Mesenchymal stem cell (in vitro differentiated cells and primary cell): ENCODE measurements around the gene SH3RF1.

ENCODE experiments used
- DNase-seq: peaks from one replicate; pipeline ENCODE4 v3.0.0-alpha.2; 2013
- H2AFZ ChIP-seq: one replicate; pipeline ENCODE4 v1.6.1; 2013; ENCODE audit warnings: low read depth, mild to moderate bottlenecking, control low read depth, inconsistent platforms, low read length, moderate library complexity
- H2AK5ac ChIP-seq: 2 replicates; pipeline ENCODE4 v1.6.1; 2013; ENCODE audit warnings: low read length, moderate library complexity, mild to moderate bottlenecking, inconsistent platforms; ENCODE audit not compliant: severe bottlenecking
- H2BK120ac ChIP-seq: one replicate; pipeline ENCODE4 v1.6.1; 2013; ENCODE audit warnings: low read depth, mild to moderate bottlenecking, inconsistent platforms, low read length, moderate library complexity
- H2BK12ac ChIP-seq, 2 experiments: one replicate each; pipeline ENCODE4 v1.6.1; 2013; ENCODE audit warnings: inconsistent platforms in 2 of 2, low read length in 2 of 2, mild to moderate bottlenecking in 2 of 2, moderate library complexity in 2 of 2, control low read depth in 1 of 2
- H2BK15ac ChIP-seq: one replicate; pipeline ENCODE4 v1.6.1; 2013; ENCODE audit warnings: mild to moderate bottlenecking, low read depth, inconsistent platforms; ENCODE audit not compliant: poor library complexity, severe bottlenecking
- H2BK5ac ChIP-seq: 2 replicates; pipeline ENCODE4 v1.6.1; 2013; ENCODE audit warnings: low read depth, mild to moderate bottlenecking, low read length, control low read depth, inconsistent platforms; ENCODE audit not compliant: poor library complexity, severe bottlenecking
- H3K14ac ChIP-seq, 2 experiments: one replicate each; pipeline ENCODE4 v1.6.1; 2013; ENCODE audit warnings: inconsistent platforms in 2 of 2, low read length in 2 of 2, control low read depth in 1 of 2, mild to moderate bottlenecking in 1 of 2, moderate library complexity in 1 of 2
- H3K18ac ChIP-seq, 2 experiments: one replicate each; pipeline ENCODE4 v1.6.1; 2013; ENCODE audit warnings: inconsistent platforms in 2 of 2, low read length in 2 of 2, control low read depth in 1 of 2, low read depth in 1 of 2, mild to moderate bottlenecking in 1 of 2
- H3K23ac ChIP-seq, 2 experiments: one replicate each; pipeline ENCODE4 v1.6.1; 2013; ENCODE audit warnings: inconsistent platforms in 2 of 2, low read length in 2 of 2, mild to moderate bottlenecking in 2 of 2, moderate library complexity in 2 of 2, control low read depth in 1 of 2
- H3K27ac ChIP-seq: 2 replicates; pipeline ENCODE4 v1.5.1; 2013; ENCODE audit warnings: mild to moderate bottlenecking, moderate library complexity, low read length, control low read depth, inconsistent platforms; ENCODE audit not compliant: poor library complexity, severe bottlenecking
- H3K27me3 ChIP-seq, 2 experiments: 2 replicates each; pipeline versions ENCODE4 v1.6.1 to v1.7.0; 2013; ENCODE audit warnings: low read length in 2 of 2, mild to moderate bottlenecking in 2 of 2, moderate library complexity in 2 of 2, control low read depth in 1 of 2, inconsistent platforms in 1 of 2; ENCODE audit not compliant: control insufficient read depth in 1 of 2, insufficient read depth in 1 of 2
- H3K36me3 ChIP-seq, 2 experiments: 2 replicates each; pipeline versions ENCODE4 v1.6.1 to v1.7.0; 2013; ENCODE audit warnings: low read length in 2 of 2, control low read depth in 1 of 2, inconsistent platforms in 1 of 2, low read depth in 1 of 2, mild to moderate bottlenecking in 1 of 2; ENCODE audit not compliant: insufficient read depth in 2 of 2, control insufficient read depth in 1 of 2
- H3K4ac ChIP-seq, 2 experiments: one replicate each; pipeline ENCODE4 v1.6.1; 2013; ENCODE audit warnings: inconsistent platforms in 2 of 2, low read length in 2 of 2, mild to moderate bottlenecking in 2 of 2, moderate library complexity in 2 of 2, control low read depth in 1 of 2, low read depth in 1 of 2
- H3K4me1 ChIP-seq: 2 replicates; pipeline ENCODE4 v1.6.1; 2013; ENCODE audit warnings: low read depth, low read length, control low read depth; ENCODE audit not compliant: control insufficient read depth, insufficient read depth
- H3K4me2 ChIP-seq: 2 replicates; pipeline ENCODE4 v1.6.1; 2013; ENCODE audit warnings: low read length, mild to moderate bottlenecking, inconsistent platforms; ENCODE audit not compliant: poor library complexity, severe bottlenecking
- H3K4me3 ChIP-seq, 2 experiments: 2 replicates each; pipeline versions ENCODE4 v1.5.1 to v1.7.0; 2013; ENCODE audit warnings: low read length in 2 of 2, mild to moderate bottlenecking in 2 of 2, control low read depth in 1 of 2, low read depth in 1 of 2; ENCODE audit not compliant: insufficient read depth in 1 of 2
- H3K79me1 ChIP-seq: replicated peaks from 2 replicates; pipeline ENCODE4 v1.6.1; 2013; ENCODE audit warnings: mild to moderate bottlenecking, control low read depth, low read length, inconsistent platforms; ENCODE audit not compliant: poor library complexity, severe bottlenecking
- H3K9ac ChIP-seq: 2 replicates; pipeline ENCODE4 v1.7.0; 2013; ENCODE audit warnings: mild to moderate bottlenecking, low read length, moderate library complexity
- H3K9me3 ChIP-seq: 2 replicates; pipeline ENCODE4 v1.7.0; 2013; ENCODE audit warnings: mild to moderate bottlenecking, low read length; ENCODE audit not compliant: control insufficient read depth
- H4K8ac ChIP-seq: one replicate; pipeline ENCODE4 v1.6.1; 2013; ENCODE audit warnings: inconsistent platforms, mild to moderate bottlenecking, low read length, moderate library complexity
- H4K91ac ChIP-seq: one replicate; pipeline ENCODE4 v1.6.1; 2013; ENCODE audit warnings: mild to moderate bottlenecking, low read length, inconsistent platforms
- WGBS: methylation state at CpG from one replicate; pipeline ENCODE4 v1.1.7; 2013; ENCODE audit warnings: mixed read lengths; 5-methylcytosine and 5-hydroxymethylcytosine counted together

Gene SH3RF1

DNA sequence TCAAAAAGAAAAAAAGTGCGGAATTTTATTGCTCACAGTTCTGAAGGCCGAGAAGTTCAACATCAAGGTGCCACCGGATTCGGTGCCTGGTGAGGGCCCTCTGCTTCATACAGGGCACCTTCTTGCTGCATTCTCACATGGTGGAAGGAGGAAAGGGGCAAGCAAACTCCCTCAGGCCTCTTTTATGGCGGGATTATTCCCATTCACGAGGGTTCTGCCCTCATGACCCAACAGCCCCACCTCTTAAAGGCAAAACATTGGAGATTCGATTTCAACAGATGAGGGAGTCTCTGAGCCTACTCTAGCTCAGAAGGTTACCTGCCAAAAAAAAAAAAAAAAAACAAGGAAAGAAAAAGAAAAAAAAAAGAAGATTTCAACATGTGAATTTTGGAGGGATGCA is 196.6 kb downstream of the SH3RF1 start:
- no peak overlapping the region for H2AFZ ChIP-seq
- H3K23ac ChIP-seq: no peak overlapping the region
- no peak overlapping the region for H3K27ac ChIP-seq
- H2AK5ac ChIP-seq: no peak overlapping the region
- no peaks in the 10 kb centered on the region for H3K9me3 ChIP-seq
- peaks cover 7% of the 10 kb centered on the region for H3K4me1 ChIP-seq
- no peak overlapping the region for H2BK120ac ChIP-seq
- no peak for DNase-seq
- H3K27me3 ChIP-seq: no peaks in the 10 kb centered on the region
- no peak overlapping the region for H3K4me3 ChIP-seq
- no peaks in the 10 kb centered on the region for H3K79me1 ChIP-seq
- no peak overlapping the region for H3K9ac ChIP-seq
- H3K18ac ChIP-seq: no peak overlapping the region
- WGBS: 82% methylated on average over 6 of the region's 7 CpGs
- no peak overlapping the region for H2BK5ac ChIP-seq
- H2BK12ac ChIP-seq: no peak overlapping the region
- H3K4ac ChIP-seq: no peak overlapping the region
- no peak overlapping the region for H3K14ac ChIP-seq
- H2BK15ac ChIP-seq: no peak overlapping the region
- no peak overlapping the region for H4K91ac ChIP-seq
- H4K8ac ChIP-seq: no peak overlapping the region
- peaks cover 0 to 2% of the 10 kb centered on the region in 2 experiments for H3K36me3 ChIP-seq
- H3K4me2 ChIP-seq: no peak overlapping the region

- peaks cover 7% of the 10 kb centered on the region for H3K4me1 ChIP-seq
- H4K8ac ChIP-seq: no peak overlapping the region
- H4K91ac ChIP-seq: no peak overlapping the region
- H3K23ac ChIP-seq: no peak overlapping the region
- no peak overlapping the region for H3K4me2 ChIP-seq
- H3K9me3 ChIP-seq: no peaks in the 10 kb centered on the region
- H3K36me3 ChIP-seq: peaks cover 0 to 2% of the 10 kb centered on the region in 2 experiments
- no peak overlapping the region for H2BK5ac ChIP-seq
- 75% methylated on average over 4 of the region's 7 CpGs for WGBS
- H2AFZ ChIP-seq: no peak overlapping the region
- no peak overlapping the region for H2BK120ac ChIP-seq
- no peak overlapping the region for H3K14ac ChIP-seq
- H3K79me1 ChIP-seq: no peaks in the 10 kb centered on the region
- H3K27me3 ChIP-seq: no peaks in the 10 kb centered on the region
- H3K4me3 ChIP-seq: no peak overlapping the region
- no peak overlapping the region for H3K9ac ChIP-seq
- no peak for DNase-seq
- H2AK5ac ChIP-seq: no peak overlapping the region
- no peak overlapping the region for H2BK15ac ChIP-seq
- H3K18ac ChIP-seq: no peak overlapping the region
- no peak overlapping the region for H3K4ac ChIP-seq
- H3K27ac ChIP-seq: no peak overlapping the region
- no peak overlapping the region for H2BK12ac ChIP-seq
Observed at GRCh38 chr4:169071747-169072146, 199.0 kb downstream of the SH3RF1 start.

DNA sequence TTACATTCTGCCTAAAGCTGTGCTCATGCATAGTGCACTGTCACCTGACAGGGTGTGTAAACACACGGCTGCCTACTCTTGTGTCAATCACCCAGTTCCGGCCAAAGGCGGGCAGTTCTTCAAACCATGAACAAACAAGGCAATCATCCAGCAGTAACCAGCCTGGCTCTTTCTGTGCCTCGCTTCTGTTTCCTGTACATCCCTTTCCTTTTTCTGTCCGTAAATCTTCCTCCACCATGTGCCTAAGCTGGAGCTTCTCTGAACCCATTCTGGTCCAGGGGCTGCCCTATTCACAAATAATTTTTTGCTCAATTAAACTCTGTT is 199.9 kb downstream of the SH3RF1 start:
- DNase-seq: no peak
- no peak overlapping the region for H2AFZ ChIP-seq
- H3K9me3 ChIP-seq: no peaks in the 10 kb centered on the region
- no peak overlapping the region for H2BK15ac ChIP-seq
- H3K9ac ChIP-seq: peak overlapping the region; percentile 59
- peak overlapping the region; percentile 64 for H2AK5ac ChIP-seq
- H4K91ac ChIP-seq: no peak overlapping the region
- no peak overlapping the region for H3K23ac ChIP-seq
- no peak overlapping the region for H3K4me2 ChIP-seq
- H3K4ac ChIP-seq: peak overlapping the region in 1 of 2 experiments; percentile 78
- H3K4me3 ChIP-seq: no peak overlapping the region
- H3K79me1 ChIP-seq: no peaks in the 10 kb centered on the region
- H3K14ac ChIP-seq: no peak overlapping the region
- no peak overlapping the region for H2BK120ac ChIP-seq
- H3K36me3 ChIP-seq: peaks cover 0 to 2% of the 10 kb centered on the region in 2 experiments
- peak overlapping the region in 1 of 2 experiments; percentile 30 for H3K18ac ChIP-seq
- 92% methylated on average over 5 of the region's 5 CpGs for WGBS
- peaks cover 7% of the 10 kb centered on the region for H3K4me1 ChIP-seq
- peak overlapping the region; percentile 66 for H3K27ac ChIP-seq
- H4K8ac ChIP-seq: no peak overlapping the region
- H2BK12ac ChIP-seq: peak overlapping the region in 1 of 2 experiments; percentile 83
- H2BK5ac ChIP-seq: no peak overlapping the region
- H3K27me3 ChIP-seq: no peaks in the 10 kb centered on the region

DNA sequence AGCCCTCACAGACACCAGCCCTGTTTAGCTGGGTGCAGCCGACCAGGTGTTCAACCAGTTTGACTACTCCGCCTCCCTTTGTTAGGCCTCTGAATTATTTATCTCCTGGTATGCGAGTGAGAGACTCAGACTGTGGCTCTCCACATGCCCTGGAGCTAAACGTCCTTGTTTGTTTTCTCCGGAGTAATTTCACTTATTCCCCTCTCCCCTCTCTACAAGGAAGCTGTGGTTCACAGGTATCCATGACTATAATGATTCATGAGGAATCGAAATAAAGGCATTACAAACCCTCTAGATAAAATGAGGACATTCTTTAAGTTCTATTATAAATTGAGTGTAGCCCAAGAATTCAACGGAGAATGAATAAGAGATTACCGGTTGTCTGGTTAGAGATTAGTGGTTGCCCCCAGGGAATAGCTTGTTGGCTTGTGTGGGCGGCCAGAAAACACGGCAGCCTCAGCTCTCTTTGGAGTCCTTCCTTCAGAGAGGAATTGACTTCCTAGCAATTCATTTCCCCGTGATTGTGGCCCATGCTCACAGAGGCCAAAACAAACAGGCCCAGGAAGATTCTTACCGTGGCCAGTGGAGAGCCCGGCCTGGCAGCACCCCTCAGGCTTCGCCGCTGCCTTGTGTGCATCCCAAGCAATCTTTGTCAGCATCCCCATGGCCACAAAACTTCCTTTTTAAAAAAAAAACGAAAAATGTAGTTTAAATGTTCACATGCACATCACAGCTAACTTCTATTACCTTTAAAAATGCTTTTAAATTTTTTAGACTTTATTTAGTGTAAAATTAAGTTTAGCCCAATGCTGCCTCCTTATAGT is 200.5 kb downstream of the SH3RF1 start:
- Histone ChIP-seq H3K4me3 (no peak overlapping the region), H2BK5ac (no peak overlapping the region), H3K14ac (no peak overlapping the region), H3K27me3 (no peaks in the 10 kb centered on the region), H3K9me3 (no peaks in the 10 kb centered on the region), H3K79me1 (no peaks in the 10 kb centered on the region), H2BK120ac (no peak overlapping the region), H3K27ac (peak overlapping the region; percentile 66), H3K4me1 (peaks cover 7% of the 10 kb centered on the region), H4K91ac (no peak overlapping the region), H3K4ac (peak overlapping the region in 1 of 2 experiments; percentile 78), H2AFZ (no peak overlapping the region), H3K9ac (peak overlapping the region; percentile 59), H3K23ac (no peak overlapping the region), H4K8ac (no peak overlapping the region), H3K36me3 (peaks cover 0 to 2% of the 10 kb centered on the region in 2 experiments), H3K4me2 (no peak overlapping the region), H3K18ac (no peak overlapping the region), H2BK12ac (no peak overlapping the region), H2BK15ac (no peak overlapping the region), H2AK5ac (no peak overlapping the region)
- 63% methylated on average over 14 of the region's 16 CpGs for WGBS
- DNase-seq: peak; percentile 44
